T-helper 2 cell treated with Interferon-gamma antibody and Interleukin-4, amounts not matched to agents 5 μg/mL and 100 μg/mL, for 36 hours (primary cell): Measurements from ENCODE around the gene FAM118A.
A peak's percentile ranks its signal among the peaks of the same experiment; 100 is the strongest.
"Not testable (repeated sequence)": the region's sequence is repeated elsewhere in the genome, so short reads cannot be mapped to it uniquely, and the experiment has no call there.

Source experiments
- DNase-seq: peaks from one replicate; pipeline ENCODE4 v3.0.0; 2021; ENCODE audit warnings: low spot score
- H3K27ac Mint-ChIP-seq: one replicate; pipeline ENCODE4 v1.8.0; 2021; ENCODE audit warnings: mild to moderate bottlenecking, mixed read lengths
- H3K27me3 Mint-ChIP-seq: one replicate; pipeline ENCODE4 v1.8.0; 2021; ENCODE audit warnings: low read depth, mixed read lengths
- H3K36me3 Mint-ChIP-seq: one replicate; pipeline ENCODE4 v1.8.0; 2021; ENCODE audit warnings: low read depth, mixed read lengths
- H3K4me1 Mint-ChIP-seq: one replicate; pipeline ENCODE4 v1.8.0; 2021; ENCODE audit warnings: low read depth, mixed read lengths
- H3K4me3 Mint-ChIP-seq: one replicate; pipeline ENCODE4 v1.8.0; 2022; ENCODE audit warnings: mild to moderate bottlenecking, moderate library complexity, mixed read lengths
- H3K9me3 Mint-ChIP-seq: one replicate; pipeline ENCODE4 v1.8.0; 2021; ENCODE audit warnings: mixed read lengths

FAM118A gene

DNA sequence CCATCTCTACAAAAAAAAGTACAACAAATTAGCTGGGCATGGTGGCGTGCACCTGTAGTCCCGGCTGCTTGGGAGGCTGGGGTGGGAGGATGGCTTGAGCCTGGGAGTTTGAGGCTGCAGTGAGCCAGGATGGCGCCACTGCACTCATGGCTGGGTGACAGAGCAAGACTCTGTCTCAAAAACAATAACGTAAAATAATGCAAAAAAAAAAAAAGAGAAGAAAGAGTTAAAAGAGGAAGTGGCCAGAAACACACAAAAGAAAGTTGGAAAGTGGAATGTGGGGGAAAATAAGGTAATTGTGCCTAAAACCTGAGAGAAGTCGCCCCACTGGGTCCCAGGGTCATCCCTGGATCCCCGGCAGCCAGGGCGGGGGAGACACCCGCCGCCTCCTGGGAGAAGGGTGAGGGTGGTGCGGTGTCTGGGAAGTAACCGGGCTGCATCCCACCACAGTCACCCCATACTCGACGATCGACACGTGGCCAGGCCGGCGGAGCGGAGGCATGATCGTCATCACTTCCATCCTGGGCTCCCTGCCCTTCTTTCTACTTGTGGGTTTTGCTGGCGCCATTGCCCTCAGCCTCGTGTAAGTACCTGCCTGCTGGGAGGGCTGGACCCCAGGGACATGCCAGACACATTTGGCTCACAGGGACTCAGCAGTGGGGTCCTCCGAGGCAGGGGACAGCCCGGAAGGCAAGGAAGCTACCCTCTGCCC, 16.8 kb upstream of the FAM118A start:
- peaks cover 11% of the 10 kb centered on the region for H3K4me1 Mint-ChIP-seq
- H3K27me3 Mint-ChIP-seq = no peaks in the 10 kb centered on the region
- no peak overlapping the region for H3K4me3 Mint-ChIP-seq
- no peak overlapping the region for H3K27ac Mint-ChIP-seq
- DNase-seq = no peak
- no peaks in the 10 kb centered on the region for H3K9me3 Mint-ChIP-seq
- H3K36me3 Mint-ChIP-seq = no peaks in the 10 kb centered on the region

DNA sequence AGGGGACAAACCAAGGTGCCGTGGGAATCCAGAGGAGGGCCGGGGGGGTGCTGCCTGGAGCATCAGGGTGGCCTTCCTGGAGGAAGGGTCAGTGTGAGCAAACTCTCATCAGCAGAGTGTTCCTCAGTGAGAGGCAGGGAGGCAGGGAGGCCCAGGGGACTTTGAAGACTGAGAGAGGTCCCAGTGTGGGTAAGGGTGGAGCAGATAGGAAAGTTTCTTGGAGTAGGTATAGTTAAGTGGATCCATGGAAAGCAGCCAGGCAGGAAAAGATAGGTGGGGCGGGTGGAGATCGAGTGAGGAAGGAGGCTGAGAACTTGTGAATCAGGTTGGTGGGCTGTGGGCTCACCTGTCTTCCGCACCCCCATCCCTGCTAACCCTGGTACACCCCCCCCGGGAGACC, 15.7 kb upstream of the FAM118A start:
- no peak for DNase-seq
- Mint-ChIP-seq H3K4me1 (peaks cover 11% of the 10 kb centered on the region), H3K9me3 (no peaks in the 10 kb centered on the region), H3K27ac (no peak overlapping the region), H3K36me3 (no peaks in the 10 kb centered on the region), H3K27me3 (no peaks in the 10 kb centered on the region), H3K4me3 (no peak overlapping the region)

DNA sequence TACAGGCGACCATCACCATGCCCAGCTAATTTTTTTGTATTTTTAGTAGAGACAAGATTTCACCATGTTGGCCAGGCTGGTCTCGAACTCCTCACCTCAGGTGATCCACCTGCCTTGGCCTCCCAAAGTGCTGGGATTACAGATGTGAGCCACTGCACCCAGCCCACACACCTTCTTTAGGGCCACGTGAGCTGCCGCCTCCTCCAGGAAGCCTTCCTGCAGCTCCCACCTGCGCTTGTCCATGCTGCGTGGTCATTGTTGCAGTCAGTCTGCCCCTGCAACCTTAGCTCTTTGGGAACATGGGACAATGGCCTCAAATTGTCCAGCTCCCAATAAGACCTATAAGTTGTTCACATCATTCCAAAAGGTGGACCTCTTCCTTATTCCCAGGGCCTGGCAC, 14.7 kb upstream of the FAM118A start:
- H3K4me1 Mint-ChIP-seq = peaks cover 11% of the 10 kb centered on the region
- H3K27ac Mint-ChIP-seq = not testable (repeated sequence)

DNA sequence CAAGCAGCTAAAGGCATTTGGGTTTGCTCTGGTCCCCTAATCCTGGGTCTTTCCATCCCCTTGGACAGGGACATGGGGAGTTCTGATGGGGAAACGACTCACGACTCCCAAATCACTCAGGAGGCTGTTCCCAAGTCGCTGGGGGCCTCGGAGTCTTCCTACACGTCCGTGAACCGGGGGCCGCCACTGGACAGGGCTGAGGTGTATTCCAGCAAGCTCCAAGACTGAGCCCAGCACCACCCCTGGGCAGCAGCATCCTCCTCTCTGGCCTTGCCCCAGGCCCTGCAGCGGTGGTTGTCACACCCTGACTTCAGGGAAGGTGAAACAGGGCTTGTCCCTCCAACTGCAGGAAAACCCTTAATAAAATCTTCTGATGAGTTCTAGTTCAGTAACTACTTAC, 14.2 kb upstream of the FAM118A start:
- no peaks in the 10 kb centered on the region for H3K9me3 Mint-ChIP-seq
- H3K36me3 Mint-ChIP-seq = no peaks in the 10 kb centered on the region
- no peak overlapping the region for H3K27ac Mint-ChIP-seq
- DNase-seq = no peak
- H3K4me3 Mint-ChIP-seq = no peak overlapping the region
- no peaks in the 10 kb centered on the region for H3K27me3 Mint-ChIP-seq
- H3K4me1 Mint-ChIP-seq = peaks cover 11% of the 10 kb centered on the region

More for the DNA sequence above, 14.7 kb upstream of the FAM118A start:
- not testable (repeated sequence) for H3K9me3 Mint-ChIP-seq, DNase-seq, H3K36me3 Mint-ChIP-seq, H3K27me3 Mint-ChIP-seq, H3K4me3 Mint-ChIP-seq

DNA sequence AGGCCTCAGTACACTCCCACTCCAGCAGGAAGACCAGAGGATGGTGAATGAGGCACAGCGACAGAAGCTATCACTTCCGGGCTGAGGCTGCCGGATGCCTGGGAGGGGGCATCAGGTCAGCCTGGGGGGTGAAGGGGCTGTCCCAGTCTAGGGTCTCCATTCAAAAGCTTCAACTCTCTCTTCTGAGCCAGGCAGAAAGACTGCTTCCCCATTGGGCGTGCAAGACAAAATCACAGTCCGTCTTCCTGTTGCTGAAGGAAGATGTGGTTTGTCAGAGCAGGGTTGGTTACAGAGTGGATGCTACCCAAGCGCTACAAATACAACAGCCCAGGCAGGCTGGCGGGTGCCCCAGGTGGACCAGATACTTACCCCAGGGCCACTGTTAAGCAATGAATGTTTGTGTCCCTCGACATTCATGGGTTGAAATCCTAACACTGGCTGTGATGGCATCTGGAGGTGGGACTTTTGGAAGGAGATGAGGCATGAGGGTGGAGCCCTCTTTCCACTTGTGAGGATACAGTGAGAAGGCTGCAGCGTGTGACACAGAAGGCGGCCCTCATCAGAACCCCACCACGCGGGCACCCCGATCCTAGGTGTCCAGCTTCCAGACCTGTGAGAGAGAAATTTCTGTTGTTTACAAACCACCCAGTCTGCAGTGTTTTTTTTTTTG, 13.0 kb upstream of the FAM118A start:
- no peaks in the 10 kb centered on the region for H3K9me3 Mint-ChIP-seq
- H3K4me3 Mint-ChIP-seq = peak overlapping the region; percentile 34
- H3K36me3 Mint-ChIP-seq = no peaks in the 10 kb centered on the region
- H3K4me1 Mint-ChIP-seq = peaks cover 11% of the 10 kb centered on the region
- peak overlapping the region; percentile 31 for H3K27ac Mint-ChIP-seq
- no peak for DNase-seq
- H3K27me3 Mint-ChIP-seq = no peaks in the 10 kb centered on the region

DNA sequence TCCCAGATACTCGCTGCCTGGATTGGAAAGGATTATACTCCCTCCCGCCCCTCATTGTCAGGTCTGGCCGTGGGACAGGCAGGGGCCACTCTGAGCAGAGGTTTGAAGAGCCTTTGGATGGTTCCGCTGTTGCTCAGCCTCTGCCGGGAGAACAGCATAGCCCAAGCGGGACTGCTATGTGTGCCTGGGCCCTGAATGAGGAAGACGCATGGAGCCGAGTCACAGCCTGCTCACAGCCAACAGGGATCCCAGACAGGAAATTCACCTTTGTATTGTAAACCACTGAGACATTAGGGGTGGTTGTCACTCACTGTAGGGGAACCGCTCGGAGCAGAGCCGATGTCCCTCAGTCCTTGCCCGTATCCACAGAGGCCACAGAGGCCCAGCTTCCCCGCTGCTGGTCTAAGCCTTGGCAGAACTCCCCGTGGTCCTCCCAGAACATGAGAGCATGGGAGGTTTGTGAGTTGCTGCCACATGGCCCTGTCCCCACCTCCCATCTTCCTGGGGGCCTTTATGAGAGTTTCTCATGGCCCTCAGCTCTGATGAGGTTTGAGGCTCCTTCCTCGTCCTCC, 10.7 kb upstream of the FAM118A start:
- peaks cover 15% of the 10 kb centered on the region for H3K4me1 Mint-ChIP-seq
- no peak overlapping the region for H3K27ac Mint-ChIP-seq
- DNase-seq = no peak
- H3K9me3 Mint-ChIP-seq = no peaks in the 10 kb centered on the region
- H3K4me3 Mint-ChIP-seq = no peak overlapping the region
- H3K27me3 Mint-ChIP-seq = no peaks in the 10 kb centered on the region
- no peaks in the 10 kb centered on the region for H3K36me3 Mint-ChIP-seq

DNA sequence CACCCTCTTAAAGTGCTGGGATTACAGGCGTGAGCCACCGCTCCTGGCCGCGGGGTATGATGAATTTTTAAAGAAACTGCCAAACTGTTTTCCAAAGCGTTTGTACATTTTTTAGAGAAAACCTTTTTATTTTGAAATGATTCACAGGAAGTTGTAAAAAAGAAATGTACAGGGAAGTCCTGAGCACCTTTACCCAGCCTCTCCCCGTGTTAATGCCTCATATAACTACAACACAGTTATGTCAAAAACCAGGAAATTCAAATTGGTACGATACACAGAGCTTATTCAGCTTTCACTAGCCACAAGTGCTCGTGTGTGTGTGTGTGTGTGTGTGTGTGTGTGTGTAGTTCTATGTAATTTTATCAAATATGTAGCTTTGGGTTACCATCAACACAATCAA, 7.0 kb upstream of the FAM118A start:
- Mint-ChIP-seq H3K4me1 (peaks cover 4% of the 10 kb centered on the region), H3K27ac (no peak overlapping the region)

DNA sequence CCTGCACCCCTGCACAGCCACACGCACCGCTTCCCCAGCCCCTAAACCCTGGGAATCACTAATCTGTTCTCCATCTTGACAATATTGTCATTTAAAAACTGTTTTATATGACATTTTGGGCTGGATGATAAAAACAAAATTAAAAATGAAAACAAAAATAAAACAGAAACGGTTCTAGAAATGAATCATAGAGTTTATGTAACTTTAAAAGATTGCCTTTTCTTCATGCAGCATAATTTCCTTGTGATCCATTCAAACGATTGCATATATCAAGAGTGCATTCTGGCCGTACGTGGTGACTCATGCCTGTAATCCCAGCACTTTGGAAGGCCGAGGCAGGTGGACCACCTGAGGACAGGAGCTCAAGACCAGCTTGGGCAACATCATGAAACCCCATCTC, 6.6 kb upstream of the FAM118A start:
- H3K27me3 Mint-ChIP-seq = no peaks in the 10 kb centered on the region
- no peak overlapping the region for H3K4me3 Mint-ChIP-seq
- DNase-seq = no peak
- H3K36me3 Mint-ChIP-seq = no peaks in the 10 kb centered on the region
- peaks cover 4% of the 10 kb centered on the region for H3K4me1 Mint-ChIP-seq
- H3K9me3 Mint-ChIP-seq = no peaks in the 10 kb centered on the region
- no peak overlapping the region for H3K27ac Mint-ChIP-seq

More for the DNA sequence above, 7.0 kb upstream of the FAM118A start:
- Mint-ChIP-seq H3K27me3 (no peaks in the 10 kb centered on the region), H3K4me3 (no peak overlapping the region), H3K9me3 (no peaks in the 10 kb centered on the region), H3K36me3 (no peaks in the 10 kb centered on the region)
- no peak for DNase-seq

DNA sequence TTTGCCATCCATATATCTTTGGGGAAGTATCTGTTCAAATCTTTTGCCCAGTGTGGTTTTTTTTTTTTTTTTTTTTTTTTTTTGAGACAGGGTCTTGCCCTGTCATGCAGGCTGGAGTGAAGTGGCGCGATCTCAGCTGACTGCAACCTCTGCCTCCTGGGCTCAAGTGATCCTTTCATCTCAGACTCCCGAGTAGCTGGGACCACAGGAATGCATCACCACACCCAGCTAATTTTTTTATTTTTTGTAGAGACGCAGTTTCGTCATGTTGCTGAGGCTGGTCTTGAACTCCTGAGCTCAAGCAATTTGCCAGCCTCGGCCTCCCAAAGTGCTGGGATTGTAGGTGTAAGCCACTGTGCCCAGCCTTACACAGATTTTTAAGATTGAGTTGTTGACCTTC, 4.8 kb upstream of the FAM118A start:
- DNase-seq = no peak
- Mint-ChIP-seq H3K27ac (no peak overlapping the region), H3K27me3 (no peaks in the 10 kb centered on the region), H3K4me3 (no peak overlapping the region), H3K4me1 (peaks cover 14% of the 10 kb centered on the region), H3K9me3 (no peaks in the 10 kb centered on the region), H3K36me3 (no peaks in the 10 kb centered on the region)

DNA sequence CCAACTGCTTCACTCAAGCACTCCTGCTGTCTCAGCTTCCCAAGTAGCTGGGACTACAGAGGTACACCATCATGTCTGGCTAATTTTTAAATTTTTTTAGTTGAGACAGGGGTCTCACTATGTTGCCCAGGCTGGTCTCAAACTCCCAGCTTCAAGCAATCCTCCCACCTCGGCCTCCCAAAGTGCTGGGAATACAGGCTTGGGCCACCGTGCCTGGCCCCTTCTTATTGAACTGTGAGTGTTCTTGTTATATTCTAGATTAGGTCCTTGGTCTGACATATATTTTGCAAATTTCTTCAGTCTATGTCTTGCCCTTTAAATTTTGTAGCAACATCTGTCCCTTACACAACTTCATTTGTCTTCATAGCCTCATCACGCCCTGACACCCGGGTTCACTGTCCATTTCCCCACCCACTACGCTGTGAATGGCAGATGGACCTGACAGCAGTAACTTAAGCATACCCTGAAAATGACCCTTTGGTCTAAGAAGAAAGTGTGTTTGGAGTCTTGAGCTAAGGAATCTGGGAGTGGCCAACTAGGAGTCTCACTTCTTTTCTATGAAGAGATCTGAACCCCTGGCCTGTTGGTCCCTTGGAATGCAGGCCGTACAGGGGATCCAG, 4.2 kb upstream of the FAM118A start:
- Mint-ChIP-seq H3K27me3 (no peaks in the 10 kb centered on the region), H3K27ac (no peak overlapping the region), H3K4me1 (peaks cover 15% of the 10 kb centered on the region), H3K4me3 (no peak overlapping the region), H3K9me3 (no peaks in the 10 kb centered on the region), H3K36me3 (peaks cover under 1% of the 10 kb centered on the region)
- DNase-seq = no peak

DNA sequence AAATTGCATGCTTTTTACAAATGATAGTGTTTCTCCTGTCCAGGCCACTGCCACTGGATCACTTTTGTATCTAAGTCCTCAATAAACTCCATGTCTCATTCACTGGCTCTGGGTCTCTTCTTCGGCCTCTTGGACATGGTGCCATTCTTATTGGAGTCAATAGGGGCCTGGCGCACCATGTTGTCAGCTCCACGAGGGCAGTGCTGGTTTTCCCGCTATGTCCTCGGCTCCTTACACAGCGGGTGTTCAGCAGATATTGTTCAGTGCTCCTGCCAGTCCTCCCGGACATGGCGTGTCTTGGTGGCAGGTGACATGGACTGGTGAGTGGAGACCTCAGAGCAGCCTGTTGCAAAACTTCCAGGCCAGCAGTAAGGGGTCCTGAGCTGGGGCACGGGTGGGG, 3.6 kb upstream of the FAM118A start:
- Mint-ChIP-seq H3K4me1 (peaks cover 21% of the 10 kb centered on the region), H3K27ac (no peak overlapping the region)

DNA sequence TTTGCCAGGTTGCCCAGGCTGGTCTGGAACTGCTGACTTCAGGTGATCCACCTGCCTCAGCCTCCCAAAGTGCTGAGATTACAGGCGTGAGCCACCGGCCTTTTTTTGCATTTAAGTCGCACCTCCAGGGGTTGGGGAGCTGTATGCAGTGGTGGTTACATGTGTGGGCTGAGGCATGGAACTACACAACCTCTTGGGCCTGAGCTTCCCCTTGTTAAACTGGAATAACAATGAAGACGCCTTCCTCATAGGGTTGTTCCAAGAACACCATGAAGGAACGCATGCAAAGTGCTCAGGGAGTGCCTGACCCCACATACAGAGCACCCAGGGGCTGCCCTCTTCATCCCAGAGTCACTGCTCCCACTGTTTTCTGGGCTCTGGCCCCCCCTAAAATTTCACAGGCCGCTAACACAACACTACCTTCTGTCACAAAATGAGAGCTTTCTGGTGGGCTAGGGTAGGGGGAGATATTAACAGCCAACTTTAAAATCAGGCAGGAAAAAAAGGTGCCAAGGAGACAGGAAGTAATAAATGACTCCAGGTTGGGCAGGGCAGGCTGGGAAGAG, 1.3 kb upstream of the FAM118A start:
- DNase-seq = no peak
- no peaks in the 10 kb centered on the region for H3K9me3 Mint-ChIP-seq
- peaks cover 32% of the 10 kb centered on the region for H3K4me1 Mint-ChIP-seq
- peak overlapping the region; percentile 88 for H3K27ac Mint-ChIP-seq
- H3K27me3 Mint-ChIP-seq = no peaks in the 10 kb centered on the region
- peaks cover 14% of the 10 kb centered on the region for H3K36me3 Mint-ChIP-seq
- H3K4me3 Mint-ChIP-seq = peak overlapping the region; percentile 83

More for the DNA sequence above, 3.6 kb upstream of the FAM118A start:
- Mint-ChIP-seq H3K36me3 (peaks cover 6% of the 10 kb centered on the region), H3K27me3 (no peaks in the 10 kb centered on the region), H3K9me3 (no peaks in the 10 kb centered on the region), H3K4me3 (no peak overlapping the region)
- DNase-seq = no peak

DNA sequence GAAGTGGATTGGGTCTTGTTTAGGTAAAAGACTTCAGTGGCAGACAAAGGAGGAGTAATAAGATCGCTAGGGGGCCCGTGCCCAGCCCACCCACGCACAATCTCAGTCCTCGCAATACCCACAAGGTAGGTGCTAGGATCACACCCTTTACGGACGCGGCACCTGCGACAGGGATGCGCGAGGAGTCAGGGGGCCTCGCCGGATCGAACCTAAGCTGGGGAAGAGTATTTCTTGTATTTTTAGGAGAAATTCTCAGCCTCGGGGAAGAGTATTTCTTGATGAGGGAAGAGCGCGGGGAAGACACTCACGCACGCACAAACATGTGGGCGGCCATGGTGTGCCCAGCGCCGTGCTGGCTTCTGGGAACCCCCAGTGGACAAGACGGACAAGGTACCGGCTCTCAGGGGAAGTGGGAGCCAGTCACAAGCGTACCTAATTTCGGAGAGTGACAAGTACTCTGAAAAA, 745 bp upstream of the FAM118A start:
- peaks cover 33% of the 10 kb centered on the region for H3K4me1 Mint-ChIP-seq
- H3K27ac Mint-ChIP-seq = peak overlapping the region; percentile 88
- peaks cover 14% of the 10 kb centered on the region for H3K36me3 Mint-ChIP-seq
- no peaks in the 10 kb centered on the region for H3K9me3 Mint-ChIP-seq
- H3K27me3 Mint-ChIP-seq = no peaks in the 10 kb centered on the region
- peak overlapping the region; percentile 83 for H3K4me3 Mint-ChIP-seq
- DNase-seq = no peak
